Trophoblast cell (in vitro differentiated cells and primary cell): ENCODE results near the gene FZD4.

Source experiments
- DNase-seq, 2 donors: peaks; one replicate each; pipeline ENCODE4 v3.0.0-alpha.2; 2016
- H2AFZ ChIP-seq: 2 replicates; pipeline ENCODE4 v1.6.1; 2013; ENCODE audit warnings: low read length, moderate library complexity, mild to moderate bottlenecking; ENCODE audit not compliant: insufficient read depth, poor library complexity
- H2AK5ac ChIP-seq: 2 replicates; pipeline ENCODE4 v1.6.1; 2013; ENCODE audit warnings: mild to moderate bottlenecking, low read length
- H2BK120ac ChIP-seq: 2 replicates; pipeline ENCODE4 v1.6.1; 2013; ENCODE audit warnings: low read length, mild to moderate bottlenecking, moderate library complexity; ENCODE audit not compliant: insufficient read depth, poor library complexity
- H2BK12ac ChIP-seq: 2 replicates; pipeline ENCODE4 v1.6.1; 2013; ENCODE audit warnings: mild to moderate bottlenecking, low read length, moderate library complexity
- H2BK5ac ChIP-seq: 2 replicates; pipeline ENCODE4 v1.6.1; 2013; ENCODE audit warnings: low read length, low read depth, moderate library complexity, mild to moderate bottlenecking; ENCODE audit not compliant: poor library complexity
- H3K14ac ChIP-seq: 2 replicates; pipeline ENCODE4 v1.6.1; 2013; ENCODE audit warnings: mild to moderate bottlenecking, low read length
- H3K18ac ChIP-seq: 2 replicates; pipeline ENCODE4 v1.6.1; 2013; ENCODE audit warnings: mild to moderate bottlenecking, low read length
- H3K23ac ChIP-seq: 2 replicates; pipeline ENCODE4 v1.6.1; 2013; ENCODE audit warnings: low read length
- H3K27ac ChIP-seq: 2 replicates; pipeline ENCODE4 v1.5.1; 2013; ENCODE audit warnings: low read depth, mild to moderate bottlenecking, inconsistent platforms, low read length, moderate library complexity
- H3K27me3 ChIP-seq: 2 replicates; pipeline ENCODE4 v1.6.1; 2013; ENCODE audit warnings: inconsistent platforms, mild to moderate bottlenecking, low read length, moderate library complexity; ENCODE audit not compliant: insufficient read depth
- H3K36me3 ChIP-seq, 2 experiments: 1 replicate in 1 of 2; 2 replicates in 1 of 2; pipeline ENCODE4 v1.6.1; 2013; ENCODE audit warnings: low read length in 2 of 2, mild to moderate bottlenecking in 2 of 2, moderate library complexity in 1 of 2; ENCODE audit not compliant: insufficient read depth in 2 of 2, control insufficient read depth in 1 of 2
- H3K4ac ChIP-seq: 2 replicates; pipeline ENCODE4 v1.6.1; 2013; ENCODE audit warnings: low read depth, mild to moderate bottlenecking, low read length, moderate library complexity
- H3K4me1 ChIP-seq, 2 experiments: 1 replicate in 1 of 2; 2 replicates in 1 of 2; pipeline ENCODE4 v1.6.1; 2013; ENCODE audit warnings: low read length in 2 of 2, mild to moderate bottlenecking in 2 of 2, moderate library complexity in 1 of 2; ENCODE audit not compliant: insufficient read depth in 2 of 2, control insufficient read depth in 1 of 2
- H3K4me2 ChIP-seq: 2 replicates; pipeline ENCODE4 v1.6.1; 2013; ENCODE audit warnings: inconsistent platforms, mild to moderate bottlenecking, low read length, moderate library complexity
- H3K4me3 ChIP-seq: 2 replicates; pipeline ENCODE4 v1.5.1; 2013; ENCODE audit warnings: mild to moderate bottlenecking, low read depth, low read length, inconsistent platforms
- H3K79me1 ChIP-seq: one replicate; pipeline ENCODE4 v1.6.1; 2013; ENCODE audit warnings: low read length
- H3K79me2 ChIP-seq: 2 replicates; pipeline ENCODE4 v1.6.1; 2013; ENCODE audit warnings: low read length, mild to moderate bottlenecking; ENCODE audit not compliant: control insufficient read depth, insufficient read depth, poor library complexity
- H3K9ac ChIP-seq: 2 replicates; pipeline ENCODE4 v1.6.1; 2013; ENCODE audit warnings: mild to moderate bottlenecking, low read length
- H3K9me3 ChIP-seq: 2 replicates; pipeline ENCODE4 v1.6.1; 2013; ENCODE audit warnings: low read depth, mild to moderate bottlenecking, control low read depth, inconsistent platforms, low read length; ENCODE audit not compliant: insufficient read depth
- H4K12ac ChIP-seq: 2 replicates; pipeline ENCODE4 v1.6.1; 2013; ENCODE audit warnings: low read depth, mild to moderate bottlenecking, low read length, moderate library complexity
- H4K8ac ChIP-seq: 2 replicates; pipeline ENCODE4 v1.6.1; 2013; ENCODE audit warnings: low read depth, mild to moderate bottlenecking, low read length, moderate library complexity
- H4K91ac ChIP-seq: one replicate; pipeline ENCODE4 v1.6.1; 2013; ENCODE audit warnings: low read depth, mild to moderate bottlenecking, low read length, moderate library complexity
- WGBS: extraction: QIAGEN DNeasy Blood & Tissue Kit; methylation state at CpG from one replicate; pipeline ENCODE4 v1.1.7; 2013; ENCODE audit warnings: missing lambda C conversion rate; ENCODE audit not compliant: insufficient read length, insufficient coverage; ENCODE audit errors: extremely low coverage; 5-methylcytosine and 5-hydroxymethylcytosine counted together

FZD4 gene

DNA sequence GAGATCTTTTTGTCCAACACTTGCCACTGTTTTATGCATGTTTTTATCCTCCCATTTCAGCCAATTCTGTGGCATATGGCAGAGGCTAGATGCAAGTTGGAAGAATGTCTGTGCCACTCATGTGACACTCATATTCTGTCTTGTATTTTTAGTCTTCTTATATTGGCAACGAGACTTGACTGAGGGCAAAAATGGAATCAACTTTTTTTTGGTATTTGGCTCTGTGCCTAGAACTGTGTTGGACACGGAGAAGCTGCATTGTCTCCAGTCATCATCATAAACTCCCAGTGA is 1.7 kb upstream of the FZD4 start:
- H3K4ac ChIP-seq, result no peak overlapping the region
- H4K91ac ChIP-seq, result no peak overlapping the region
- no peak overlapping the region for H2BK5ac ChIP-seq
- no peak overlapping the region for H3K23ac ChIP-seq
- H3K27ac ChIP-seq, result no peak overlapping the region
- no peak overlapping the region for H2BK12ac ChIP-seq
- peaks cover 13% of the 10 kb centered on the region for H3K79me1 ChIP-seq
- no peak overlapping the region for H3K4me2 ChIP-seq
- H3K79me2 ChIP-seq, result peaks cover 4% of the 10 kb centered on the region
- no peak overlapping the region for H2AFZ ChIP-seq
- H2AK5ac ChIP-seq, result no peak overlapping the region
- WGBS, result no CpG with 5 or more reads among the region's 2 CpGs
- no peak overlapping the region for H4K12ac ChIP-seq
- H3K9ac ChIP-seq, result no peak overlapping the region
- H3K27me3 ChIP-seq, result no peaks in the 10 kb centered on the region
- DNase-seq, result no peak
- peaks cover 3% of the 10 kb centered on the region in 2 experiments for H3K36me3 ChIP-seq
- no peak overlapping the region for H2BK120ac ChIP-seq
- no peak overlapping the region for H4K8ac ChIP-seq
- H3K4me3 ChIP-seq, result no peak overlapping the region
- H3K14ac ChIP-seq, result no peak overlapping the region
- H3K4me1 ChIP-seq, result peaks cover 8 to 9% of the 10 kb centered on the region in 2 experiments
- no peaks in the 10 kb centered on the region for H3K9me3 ChIP-seq
- H3K18ac ChIP-seq, result no peak overlapping the region

DNA sequence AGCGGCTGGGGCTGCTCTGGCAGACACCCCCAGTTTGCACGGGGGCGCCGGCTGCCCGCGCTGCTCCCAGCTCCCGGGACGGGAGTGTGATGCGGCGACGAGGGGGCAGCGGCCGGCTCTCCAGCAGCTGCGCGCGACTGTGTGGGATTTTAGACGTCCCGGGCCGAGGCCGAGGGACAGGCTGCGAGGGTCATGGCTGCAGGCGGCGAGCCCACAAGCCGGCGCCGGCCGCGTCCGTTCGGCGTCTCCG is 159 bp downstream of the FZD4 start:
- H3K27me3 ChIP-seq, result no peaks in the 10 kb centered on the region
- peak overlapping the region; percentile 31 for H3K27ac ChIP-seq
- H3K36me3 ChIP-seq, result peaks cover 3 to 10% of the 10 kb centered on the region in 2 experiments
- H3K4me3 ChIP-seq, result peak overlapping the region; percentile 80
- peak overlapping the region; percentile 49 for H3K9ac ChIP-seq
- no peak overlapping the region for H2BK12ac ChIP-seq
- no peak overlapping the region for H2BK120ac ChIP-seq
- H4K91ac ChIP-seq, result no peak overlapping the region
- no CpG with 5 or more reads among the region's 32 CpGs for WGBS
- peaks cover 8 to 9% of the 10 kb centered on the region in 2 experiments for H3K4me1 ChIP-seq
- H2AK5ac ChIP-seq, result no peak overlapping the region
- H2AFZ ChIP-seq, result peak overlapping the region; percentile 73
- H3K79me1 ChIP-seq, result peaks cover 13% of the 10 kb centered on the region
- peak overlapping the region; percentile 72 for H3K18ac ChIP-seq
- H3K14ac ChIP-seq, result peak overlapping the region; percentile 74
- no peak overlapping the region for H3K4ac ChIP-seq
- H3K9me3 ChIP-seq, result no peaks in the 10 kb centered on the region
- peak overlapping the region; percentile 35 for H4K12ac ChIP-seq
- peak overlapping the region; percentile 99 for H3K4me2 ChIP-seq
- peaks cover 4% of the 10 kb centered on the region for H3K79me2 ChIP-seq
- no peak for DNase-seq
- peak overlapping the region; percentile 70 for H4K8ac ChIP-seq
- H2BK5ac ChIP-seq, result peak overlapping the region; percentile 54
- H3K23ac ChIP-seq, result no peak overlapping the region

DNA sequence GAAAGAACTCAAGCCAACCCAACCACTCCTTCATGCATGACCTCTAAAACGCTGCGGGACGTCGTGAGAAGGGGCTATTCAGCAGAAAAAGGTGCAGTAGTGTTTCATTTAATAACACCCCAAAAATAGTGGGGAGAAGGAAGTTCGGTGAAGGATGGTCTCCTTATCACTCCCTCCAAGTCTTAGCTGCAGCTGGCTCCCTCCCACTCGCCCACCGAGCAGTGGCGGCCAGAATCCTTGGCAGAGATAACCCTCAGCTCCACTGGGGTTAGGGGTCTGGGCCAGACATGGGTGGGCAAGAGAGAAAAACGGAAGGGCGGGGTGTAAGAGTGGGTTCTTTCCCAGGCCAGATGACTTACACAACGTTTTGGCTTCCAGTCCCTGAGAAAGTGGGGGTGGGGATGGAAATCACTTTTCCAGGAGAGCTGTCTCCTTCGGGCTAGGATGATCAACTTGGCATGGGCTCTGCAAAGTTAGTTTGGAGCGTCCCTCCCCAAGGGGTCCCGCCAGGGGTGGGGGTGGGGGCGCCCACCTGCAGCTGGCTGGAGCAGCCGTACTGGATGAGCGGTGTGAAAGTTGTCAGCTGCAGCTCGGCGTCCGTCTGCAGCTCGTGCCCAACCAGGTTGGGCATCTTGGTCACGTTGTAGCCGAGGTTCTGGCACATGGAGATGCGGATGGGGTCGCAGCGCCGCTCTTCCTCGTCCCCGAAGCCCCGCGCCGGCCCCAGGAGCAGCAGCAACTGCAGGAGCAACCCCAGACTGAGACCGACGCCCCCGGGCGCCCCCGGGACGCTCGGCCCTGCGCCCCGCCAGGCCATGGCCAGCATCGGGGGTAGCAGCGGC is 705 bp downstream of the FZD4 start:
- Histone ChIP-seq H3K4me1 (peaks cover 8 to 9% of the 10 kb centered on the region in 2 experiments), H2BK12ac (no peak overlapping the region), H3K18ac (peak overlapping the region; percentile 72), H3K9me3 (no peaks in the 10 kb centered on the region), H4K91ac (no peak overlapping the region), H2BK5ac (peak overlapping the region; percentile 54), H4K12ac (peak overlapping the region; percentile 35), H3K79me1 (peaks cover 13% of the 10 kb centered on the region), H2BK120ac (no peak overlapping the region), H3K27ac (peak overlapping the region; percentile 31), H3K36me3 (peaks cover 3 to 10% of the 10 kb centered on the region in 2 experiments), H3K23ac (no peak overlapping the region), H3K4me3 (peak overlapping the region; percentile 80), H3K79me2 (peaks cover 4% of the 10 kb centered on the region), H2AFZ (peak overlapping the region; percentile 73), H3K9ac (peak overlapping the region; percentile 49), H4K8ac (peak overlapping the region; percentile 70), H3K14ac (peak overlapping the region; percentile 74), H3K4me2 (peak overlapping the region; percentile 99), H3K4ac (peak overlapping the region; percentile 13), H2AK5ac (no peak overlapping the region), H3K27me3 (no peaks in the 10 kb centered on the region)
- no peak for DNase-seq
- no CpG with 5 or more reads among the region's 43 CpGs for WGBS

DNA sequence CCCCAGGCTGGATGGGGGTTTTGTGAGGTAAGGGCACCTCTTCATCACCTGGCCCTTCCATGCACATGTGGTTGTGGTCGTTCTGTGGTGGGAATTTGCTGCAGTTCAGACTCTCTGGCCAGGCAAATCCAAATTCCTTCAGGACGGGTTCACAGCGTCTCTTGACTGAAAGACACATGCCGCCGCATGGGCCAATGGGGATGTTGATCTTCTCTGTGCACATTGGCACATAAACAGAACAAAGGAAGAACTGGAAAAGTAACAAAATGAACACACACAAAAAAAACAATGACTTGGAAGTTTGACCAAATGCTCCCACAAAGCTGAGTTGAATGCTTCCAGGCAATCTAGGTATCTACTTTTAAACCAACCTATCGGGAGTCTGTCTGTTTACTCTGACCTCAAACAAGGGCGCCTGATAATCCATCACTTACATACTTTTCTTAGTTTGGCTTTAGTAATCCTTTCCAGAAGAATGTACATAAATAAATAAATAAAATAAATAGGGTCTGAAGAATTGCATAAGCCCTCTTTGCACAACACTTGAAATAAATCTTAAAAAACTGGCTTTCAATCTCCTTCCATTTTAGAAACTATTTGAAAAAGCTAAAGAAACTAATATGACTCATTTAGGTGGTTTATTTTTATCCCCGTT is 2.8 kb downstream of the FZD4 start:
- Histone ChIP-seq H3K4me1 (peaks cover 9 to 11% of the 10 kb centered on the region in 2 experiments), H2BK120ac (no peak overlapping the region), H3K27me3 (no peaks in the 10 kb centered on the region), H3K9me3 (no peaks in the 10 kb centered on the region), H3K79me1 (peaks cover 13% of the 10 kb centered on the region), H3K18ac (no peak overlapping the region), H3K9ac (no peak overlapping the region), H3K4ac (no peak overlapping the region), H4K8ac (no peak overlapping the region), H3K14ac (no peak overlapping the region), H3K79me2 (peaks cover 4% of the 10 kb centered on the region), H3K27ac (no peak overlapping the region), H2AK5ac (no peak overlapping the region), H4K12ac (no peak overlapping the region), H3K4me3 (no peak overlapping the region), H2BK5ac (no peak overlapping the region), H4K91ac (no peak overlapping the region), H3K23ac (no peak overlapping the region), H2BK12ac (no peak overlapping the region), H2AFZ (no peak overlapping the region), H3K36me3 (peaks cover 3 to 13% of the 10 kb centered on the region in 2 experiments), H3K4me2 (no peak overlapping the region)
- no CpG with 5 or more reads among the region's 8 CpGs for WGBS
- no peak for DNase-seq
